Panc1 (cell line): ENCODE data around the gene LSMEM2.

Experiments
- CTCF ChIP-seq: fragments of 450-650 bp; IDR thresholded peaks from 2 replicates; pipeline ENCODE4 v1.5.1; 2017; ENCODE audit warnings: mild to moderate bottlenecking
- POLR2AphosphoS5 ChIP-seq: IDR thresholded peaks from 2 replicates; pipeline ENCODE4 v1.6.1; 2012; ENCODE audit warnings: mild to moderate bottlenecking, low read depth, low read length, moderate library complexity
- REST ChIP-seq, 2 experiments: IDR thresholded peaks; 2 replicates each; pipeline ENCODE4 v1.6.1; 2011 to 2012; ENCODE audit warnings: low read depth in 2 of 2, control low read depth in 1 of 2, low read length in 1 of 2, mild to moderate bottlenecking in 1 of 2, moderate library complexity in 1 of 2; ENCODE audit not compliant: insufficient read depth in 1 of 2

- TF ChIP-seq CTCF: no peak
- no peak for TF ChIP-seq POLR2AphosphoS5
- TF ChIP-seq REST (IDR thresholded peaks at IDR 0.05; ENCODE audit: insufficient read depth in 1 of 2, low read depth in 2 of 2, low read length in 1 of 2): no peak
These were observed 12.9 kb upstream of the LSMEM2 start for GRCh38 chr3:50266017-50266416.
